ENCODE results near the gene IL19.

DNA sequence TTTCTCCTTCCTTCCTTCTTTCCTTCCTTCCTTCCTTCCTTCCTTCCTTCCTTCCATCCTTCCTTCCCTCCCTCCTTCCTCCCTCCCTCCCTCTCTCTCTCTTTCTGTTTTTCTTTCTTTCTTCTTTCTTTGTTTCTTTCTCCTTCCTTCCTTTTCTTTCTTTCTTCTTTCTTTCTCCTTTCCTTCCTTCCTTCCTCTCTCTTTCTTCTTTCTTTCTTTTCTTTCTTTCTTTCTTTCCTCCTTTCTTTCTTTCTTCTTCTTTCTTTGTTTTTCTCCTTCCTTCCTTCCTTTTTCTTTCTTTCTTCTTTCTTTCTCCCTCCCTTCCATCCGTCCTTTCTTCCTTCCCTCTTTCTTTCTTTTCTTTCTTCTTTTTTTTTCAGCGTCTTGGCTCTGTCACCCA is 18.1 kb upstream of the IL19 start:
- TF ChIP-seq EZH2 (IDR thresholded peaks at IDR 0.05) = no peak
- TF ChIP-seq, protein P1, sequence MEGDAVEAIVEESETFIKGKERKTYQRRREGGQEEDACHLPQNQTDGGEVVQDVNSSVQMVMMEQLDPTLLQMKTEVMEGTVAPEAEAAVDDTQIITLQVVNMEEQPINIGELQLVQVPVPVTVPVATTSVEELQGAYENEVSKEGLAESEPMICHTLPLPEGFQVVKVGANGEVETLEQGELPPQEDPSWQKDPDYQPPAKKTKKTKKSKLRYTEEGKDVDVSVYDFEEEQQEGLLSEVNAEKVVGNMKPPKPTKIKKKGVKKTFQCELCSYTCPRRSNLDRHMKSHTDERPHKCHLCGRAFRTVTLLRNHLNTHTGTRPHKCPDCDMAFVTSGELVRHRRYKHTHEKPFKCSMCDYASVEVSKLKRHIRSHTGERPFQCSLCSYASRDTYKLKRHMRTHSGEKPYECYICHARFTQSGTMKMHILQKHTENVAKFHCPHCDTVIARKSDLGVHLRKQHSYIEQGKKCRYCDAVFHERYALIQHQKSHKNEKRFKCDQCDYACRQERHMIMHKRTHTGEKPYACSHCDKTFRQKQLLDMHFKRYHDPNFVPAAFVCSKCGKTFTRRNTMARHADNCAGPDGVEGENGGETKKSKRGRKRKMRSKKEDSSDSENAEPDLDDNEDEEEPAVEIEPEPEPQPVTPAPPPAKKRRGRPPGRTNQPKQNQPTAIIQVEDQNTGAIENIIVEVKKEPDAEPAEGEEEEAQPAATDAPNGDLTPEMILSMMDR (IDR thresholded peaks at IDR 0.05) = no peak
